Activated CD4-positive, CD25-positive, alpha-beta regulatory T cell treated with anti-CD3 and anti-CD28 coated beads, Interleukin-2, amount 50 U/mL, for 72 hours (primary cell): ENCODE measurements around the gene ZNF277.
A peak's percentile ranks its signal among the peaks of the same experiment; 100 is the strongest.

ENCODE experiments used
- DNase-seq: peaks from one replicate; pipeline ENCODE4 v3.0.0; 2021

Gene ZNF277, protein sequence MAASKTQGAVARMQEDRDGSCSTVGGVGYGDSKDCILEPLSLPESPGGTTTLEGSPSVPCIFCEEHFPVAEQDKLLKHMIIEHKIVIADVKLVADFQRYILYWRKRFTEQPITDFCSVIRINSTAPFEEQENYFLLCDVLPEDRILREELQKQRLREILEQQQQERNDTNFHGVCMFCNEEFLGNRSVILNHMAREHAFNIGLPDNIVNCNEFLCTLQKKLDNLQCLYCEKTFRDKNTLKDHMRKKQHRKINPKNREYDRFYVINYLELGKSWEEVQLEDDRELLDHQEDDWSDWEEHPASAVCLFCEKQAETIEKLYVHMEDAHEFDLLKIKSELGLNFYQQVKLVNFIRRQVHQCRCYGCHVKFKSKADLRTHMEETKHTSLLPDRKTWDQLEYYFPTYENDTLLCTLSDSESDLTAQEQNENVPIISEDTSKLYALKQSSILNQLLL

DNA sequence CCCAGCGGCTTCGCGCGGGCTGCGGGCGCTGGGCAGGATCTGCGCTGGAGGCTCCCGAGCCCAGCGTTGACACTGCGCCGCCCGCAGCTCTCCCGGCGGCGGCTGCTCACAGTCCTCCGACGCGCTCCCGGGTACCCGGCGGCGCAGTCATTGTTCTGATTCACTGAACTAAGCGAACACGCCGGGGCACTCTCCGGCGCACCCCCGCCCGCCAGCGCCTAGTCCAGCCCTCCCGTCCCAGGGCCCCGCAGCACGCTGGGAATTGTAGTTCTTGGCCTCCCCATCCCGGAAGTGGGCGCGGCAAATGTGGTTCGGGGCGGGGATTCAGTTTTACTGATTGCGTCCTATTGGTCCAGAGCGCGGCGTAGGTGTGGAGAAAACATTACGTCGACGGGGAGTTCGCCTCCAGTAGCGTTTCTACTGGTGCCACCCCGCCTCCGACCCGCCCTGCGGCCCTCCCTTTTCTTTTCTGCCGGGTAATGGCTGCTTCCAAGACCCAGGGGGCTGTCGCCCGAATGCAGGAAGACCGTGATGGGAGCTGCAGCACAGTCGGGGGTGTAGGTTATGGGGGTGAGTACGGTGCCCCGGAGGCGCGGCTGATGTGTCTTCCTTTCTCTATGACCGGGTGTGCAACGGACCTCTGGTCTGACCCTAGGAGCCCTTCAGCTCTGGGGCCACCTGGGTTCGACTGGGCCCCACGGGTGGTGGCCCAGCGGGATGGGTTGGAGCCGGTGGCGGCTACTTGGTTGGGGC, at the start of gene ZNF277, which contains the start of gene DOCK4:
ZNF277 (plus strand) TSS at position 458 of the 753 bp plus-strand sequence; CDS start at position 480, 22 bp downstream.
DOCK4 (minus strand) TSS at position 162 of the 753 bp plus-strand sequence. CDS start 261 bp downstream, outside the sequence.
- peak; percentile 99 for DNase-seq

DNA sequence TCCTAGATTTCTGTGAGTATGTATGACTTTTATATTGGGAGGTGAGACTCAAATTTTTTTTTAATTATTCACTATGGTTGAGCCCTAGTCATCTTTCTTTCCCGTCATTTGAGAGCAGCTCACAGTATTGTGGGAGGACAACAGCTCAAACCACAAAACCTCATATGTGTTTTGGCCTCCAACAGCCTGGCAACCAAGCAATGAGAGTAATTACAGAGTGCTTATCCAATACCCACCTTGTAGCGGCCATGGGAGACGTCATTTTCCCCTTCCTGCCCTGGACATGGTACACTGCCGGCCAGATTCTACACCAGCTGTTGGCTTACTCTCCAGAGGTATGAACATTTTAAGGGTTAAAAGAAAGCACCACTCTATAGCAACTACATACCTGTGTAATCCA, 49.4 kb upstream of the ZNF277 start:
- DNase-seq: no peak

DNA sequence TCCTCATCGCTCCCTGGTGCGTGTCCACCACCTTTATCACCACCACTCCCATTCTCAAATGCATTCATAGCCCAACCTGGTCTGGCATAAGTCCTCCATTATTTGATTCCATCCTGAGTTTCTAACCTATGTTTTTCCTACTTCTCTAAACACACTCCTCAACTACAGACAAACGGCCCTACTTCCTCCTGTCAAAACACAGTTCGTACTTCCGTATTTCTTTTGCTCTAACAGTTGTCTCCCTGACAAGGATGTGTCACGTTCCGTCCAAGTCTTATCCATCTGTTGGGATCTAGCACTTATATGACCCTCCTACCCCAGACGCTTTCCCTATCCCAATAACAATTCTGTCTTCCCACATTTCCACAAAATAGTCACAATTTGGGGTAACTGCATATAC, 47.1 kb upstream of the ZNF277 start:
- DNase-seq: no peak

- DNase-seq: no peak
Observed at GRCh38 chr7:112160130-112160770, 46.2 kb upstream of the ZNF277 start.

DNA sequence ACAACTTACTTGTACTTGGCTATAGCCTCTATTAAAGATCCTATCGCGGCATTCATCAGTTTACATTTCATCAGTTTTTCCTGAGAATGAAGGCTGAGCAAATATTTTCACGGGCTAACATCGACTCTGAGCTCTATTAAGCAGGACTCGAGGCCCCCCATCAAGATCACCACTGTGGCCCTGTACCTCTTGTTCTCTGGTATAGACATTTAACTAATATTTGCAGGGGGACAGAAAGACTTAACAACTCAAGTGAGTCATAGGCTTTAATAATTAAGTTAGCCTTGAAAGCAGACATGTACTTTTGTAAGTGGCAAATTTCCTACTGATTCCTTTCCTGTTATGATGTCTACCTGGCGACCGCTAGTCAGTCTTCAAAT, 45.7 kb upstream of the ZNF277 start:
- DNase-seq: no peak

DNA sequence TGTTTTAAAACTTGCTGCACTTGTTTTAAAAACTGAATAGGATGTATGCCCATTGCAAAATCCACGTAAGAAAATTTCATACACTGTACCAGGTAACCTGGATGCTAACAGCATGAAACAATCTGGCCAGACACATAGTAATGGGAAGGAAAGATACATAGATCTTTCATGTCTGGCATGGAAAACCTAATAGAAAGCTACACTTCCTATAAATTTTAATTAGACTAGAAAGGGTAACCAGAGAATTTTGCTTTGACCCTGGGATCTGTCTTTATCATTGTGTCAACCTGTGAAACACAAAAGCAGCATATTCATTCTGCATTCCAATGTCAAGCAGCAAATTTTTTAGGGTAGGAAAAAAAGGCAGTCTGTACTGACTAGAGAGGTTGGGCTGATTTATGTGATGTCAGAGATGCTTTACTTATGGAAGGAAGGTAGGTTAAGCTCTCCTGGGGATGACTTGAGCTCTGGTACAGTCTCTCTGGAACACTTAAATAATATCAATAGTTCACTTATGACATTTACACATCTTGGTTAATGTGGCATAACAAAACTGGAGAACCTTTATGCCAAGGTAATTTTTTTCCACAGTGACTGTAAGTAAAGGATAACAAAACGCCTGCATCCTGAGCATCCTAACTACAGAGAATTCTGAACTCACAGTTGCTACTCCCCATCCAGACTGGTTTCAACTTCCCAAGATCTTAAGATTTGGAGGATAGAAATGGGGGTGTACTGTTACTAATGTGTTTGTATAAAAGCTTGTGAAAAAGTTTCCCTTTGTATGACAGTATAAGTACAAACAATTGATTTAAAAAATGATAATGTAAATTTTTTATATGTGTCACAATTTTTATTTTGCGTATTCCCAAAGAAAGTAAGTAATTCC, 45.0 kb upstream of the ZNF277 start:
- no peak for DNase-seq

GRCh38 chr7:112162142-112162766, 44.2 kb upstream of the ZNF277 start:
- no peak for DNase-seq

- DNase-seq: no peak
Observed at GRCh38 chr7:112162784-112163506, 43.5 kb upstream of the ZNF277 start.

GRCh38 chr7:112167147-112167546, 39.3 kb upstream of the ZNF277 start:
- no peak for DNase-seq

- no peak for DNase-seq
Observed at GRCh38 chr7:112168915-112169314, 37.6 kb upstream of the ZNF277 start.

DNA sequence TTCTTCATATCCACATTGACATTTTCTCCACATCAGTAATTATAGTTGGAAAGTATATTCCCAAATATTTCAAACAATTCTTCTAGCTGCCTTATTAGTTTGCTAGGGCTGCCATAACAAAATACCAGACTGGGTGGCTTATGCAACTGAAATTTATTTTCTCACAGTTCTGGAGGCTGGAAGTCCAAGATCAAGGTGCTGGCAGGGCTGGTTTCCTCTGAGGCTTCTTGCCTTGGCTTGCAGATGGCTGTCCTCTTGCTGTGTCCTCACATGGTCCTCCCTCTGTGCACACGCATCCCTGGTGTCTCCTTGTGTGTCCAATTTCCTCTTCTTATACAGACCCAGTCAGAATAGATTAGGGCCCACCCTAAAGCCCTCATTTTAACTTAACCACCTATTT, 34.8 kb upstream of the ZNF277 start:
- DNase-seq: no peak

DNA sequence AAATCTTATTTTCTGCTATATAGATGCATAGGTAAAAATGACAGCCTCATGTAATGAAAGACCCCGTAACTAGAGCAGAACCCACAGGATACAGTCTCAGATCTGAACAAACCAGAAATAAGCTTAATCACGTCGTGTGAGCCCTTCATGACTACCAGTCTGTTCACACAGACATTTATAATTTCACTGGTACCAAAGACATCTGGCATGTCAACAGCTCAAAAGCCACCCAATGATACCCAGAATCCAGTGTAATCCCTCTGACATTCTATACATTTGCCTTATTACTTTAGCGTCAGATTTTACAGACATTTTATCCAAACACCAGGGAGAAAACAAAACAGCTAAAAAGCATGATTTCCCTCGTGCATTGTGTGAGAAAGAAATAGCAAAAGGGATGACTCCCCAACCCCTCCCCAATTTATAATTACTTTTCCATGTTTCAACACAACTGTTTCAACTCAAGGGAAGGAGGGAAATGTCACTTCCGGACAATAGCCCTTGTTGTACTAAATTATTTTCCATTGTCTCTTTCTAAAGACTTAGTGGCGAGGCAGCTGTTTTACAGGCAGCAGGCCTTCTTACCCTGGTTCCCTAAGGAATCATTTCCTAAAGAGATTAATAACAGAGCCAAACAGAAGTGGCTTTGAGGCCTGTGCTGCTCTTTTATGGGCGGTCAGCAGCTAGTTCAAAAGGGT, 33.5 kb upstream of the ZNF277 start:
- DNase-seq: no peak

DNA sequence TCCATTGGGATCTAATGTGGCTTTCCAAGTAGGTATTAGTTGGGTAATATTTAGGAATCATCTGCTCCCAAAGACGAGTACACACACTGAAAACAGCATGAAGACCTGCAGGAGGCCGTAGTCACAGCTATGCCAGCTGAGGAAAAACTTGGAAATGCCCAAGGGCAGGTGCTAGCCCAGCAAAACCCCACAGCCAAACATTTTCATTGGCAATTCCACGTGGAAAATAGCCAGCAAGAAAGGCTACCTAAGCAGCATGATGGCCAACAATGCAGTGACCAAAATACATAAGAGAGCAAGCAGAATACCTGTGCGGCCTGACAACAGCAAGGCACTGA, 33.0 kb upstream of the ZNF277 start:
- DNase-seq: no peak

DNA sequence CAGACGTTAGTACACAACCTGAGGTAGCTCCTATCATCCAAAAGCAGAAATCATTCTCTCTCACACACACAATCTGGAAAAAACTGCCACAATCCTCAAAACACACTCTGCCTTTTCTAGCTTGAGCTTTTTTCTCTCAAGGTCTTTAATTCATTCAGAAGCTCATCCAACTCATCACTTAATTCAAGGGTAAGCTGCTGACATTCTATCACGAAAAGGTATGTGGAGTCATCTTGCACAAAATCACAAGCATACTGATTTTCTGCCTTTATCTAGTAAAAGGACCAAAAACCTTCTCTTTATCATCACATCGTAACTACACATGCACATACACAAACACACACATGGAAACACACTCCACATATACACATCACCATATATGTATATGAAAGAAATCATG, 32.3 kb upstream of the ZNF277 start:
- DNase-seq: no peak

- DNase-seq: no peak
Observed at GRCh38 chr7:112176241-112176640, 30.3 kb upstream of the ZNF277 start.

DNA sequence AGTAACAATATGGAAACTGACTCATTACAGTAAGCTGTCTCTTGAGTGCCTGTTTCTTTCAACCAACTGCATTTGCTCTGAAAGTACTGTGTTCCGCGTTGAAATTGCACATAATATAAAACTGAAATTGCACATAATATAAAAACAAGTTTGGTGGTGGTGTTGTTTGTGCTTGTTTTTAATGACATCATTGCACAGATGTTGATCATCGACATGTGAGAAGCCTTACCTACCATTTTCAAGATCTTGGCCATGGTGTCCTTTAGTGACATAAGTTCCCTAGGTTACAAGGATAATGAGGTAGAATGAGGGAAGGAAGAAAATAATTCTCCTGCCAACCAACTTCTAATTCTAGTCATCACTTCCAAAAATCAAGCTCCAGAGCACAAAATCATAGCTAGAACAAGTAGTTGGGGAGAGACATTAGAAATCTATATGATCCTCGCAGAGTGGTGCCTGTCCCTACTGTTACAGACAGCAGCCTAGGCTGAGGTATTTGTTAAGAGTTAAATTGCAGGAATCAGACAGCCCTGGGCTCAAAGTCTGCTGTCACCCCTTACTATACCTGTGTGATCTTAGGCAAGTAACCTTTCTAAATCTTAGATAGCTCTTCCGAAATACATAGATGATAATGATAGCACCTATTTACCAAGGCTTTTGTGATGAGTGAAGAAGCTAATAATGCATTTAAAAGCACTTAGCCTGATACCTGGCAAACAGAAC, 29.6 kb upstream of the ZNF277 start:
- DNase-seq: no peak

DNA sequence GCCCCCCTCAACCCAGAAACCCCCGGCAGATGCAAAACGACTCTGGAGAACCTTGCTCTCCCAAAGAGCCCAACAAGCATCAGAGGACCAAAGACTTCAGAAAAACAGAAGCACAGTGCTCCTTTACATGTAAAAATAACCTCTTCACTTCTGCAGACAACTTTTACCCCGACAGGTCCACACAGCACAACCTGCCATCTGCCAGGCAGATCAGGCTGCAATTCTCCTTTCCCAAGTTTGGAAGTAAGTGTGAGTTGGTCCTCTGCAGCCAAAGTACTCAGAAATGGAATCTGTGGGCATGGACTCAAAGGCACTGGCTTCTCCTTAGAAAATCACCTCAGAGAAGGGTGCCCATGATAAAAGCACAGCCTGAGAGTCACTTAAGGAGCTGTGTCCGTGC, 26.3 kb upstream of the ZNF277 start:
- no peak for DNase-seq

DNA sequence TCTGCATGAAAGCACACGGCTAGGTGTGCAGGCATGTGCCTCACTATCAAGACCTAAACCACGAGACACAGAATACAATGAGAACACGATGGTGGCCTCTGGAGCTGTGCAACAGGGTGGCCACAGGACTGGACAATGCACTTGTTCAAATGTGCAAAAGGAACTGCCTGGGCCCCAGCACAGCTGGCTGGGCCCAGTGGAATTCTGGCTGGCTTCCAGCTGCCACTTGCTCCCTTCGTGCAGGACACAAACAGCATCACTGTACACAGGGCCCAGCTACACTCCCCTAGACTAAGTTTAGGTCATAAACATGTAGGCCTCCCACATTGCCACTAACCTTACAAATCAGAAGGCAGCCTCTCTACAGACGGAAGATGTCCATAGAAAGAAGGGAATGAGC, 23.7 kb upstream of the ZNF277 start:
- DNase-seq: no peak

GRCh38 chr7:112183266-112183665, 23.2 kb upstream of the ZNF277 start:
- no peak for DNase-seq

- no peak for DNase-seq
Observed at GRCh38 chr7:112184455-112184854, 22.0 kb upstream of the ZNF277 start.
